ENCODE results near the gene NXPH4.

The NXPH4 gene

DNA sequence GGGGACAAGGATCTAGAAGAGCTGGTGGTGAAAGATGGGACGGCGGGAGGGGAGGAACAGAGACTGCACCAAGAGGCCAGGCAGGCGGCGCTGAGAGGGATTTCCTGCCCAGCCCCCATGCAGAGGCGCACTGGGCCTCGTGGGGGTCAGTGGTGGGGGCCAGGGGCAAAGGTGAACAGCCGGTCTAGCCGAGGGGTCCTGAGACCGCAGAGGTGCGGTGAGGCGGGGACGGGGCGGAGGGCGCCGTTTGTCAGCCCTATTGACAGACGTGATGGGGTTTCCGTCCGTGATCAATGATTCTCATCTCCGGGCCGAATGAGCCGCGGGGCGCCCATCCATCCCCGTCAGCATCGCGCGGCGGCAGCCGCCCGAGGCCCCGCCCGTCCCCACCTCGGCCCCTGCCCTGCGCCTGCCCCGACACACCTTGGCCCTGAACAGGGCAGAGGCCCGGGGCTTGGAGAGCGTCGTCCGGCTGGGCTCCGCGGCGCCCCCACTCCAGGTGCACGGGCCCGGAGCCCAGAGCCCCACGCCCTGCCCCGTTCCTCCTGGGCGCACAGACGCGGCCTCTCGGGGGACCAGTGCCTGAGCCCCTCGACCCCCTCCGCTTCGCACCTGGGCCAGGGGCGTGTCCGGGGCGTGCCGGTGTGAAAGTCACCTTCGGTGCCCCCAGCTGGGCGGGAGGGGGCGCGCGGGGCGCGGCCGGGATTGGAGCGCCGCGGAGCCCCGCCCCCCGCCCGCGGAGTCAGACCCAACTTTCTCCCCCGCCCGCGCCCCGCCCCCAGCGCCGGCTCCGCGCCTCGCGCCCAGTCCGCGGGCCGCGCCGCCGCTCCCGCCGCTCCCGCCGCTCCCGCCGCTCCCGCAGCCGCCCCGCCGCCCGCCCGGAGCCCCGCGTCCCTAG, at the start of gene NXPH4:
TSS of gene NXPH4 (plus strand) at position 781 of the 898 bp plus-strand sequence. CDS start 176 bp downstream, outside the sequence.
- DNase-seq (ENCODE audit: low read depth), result no peak

DNA sequence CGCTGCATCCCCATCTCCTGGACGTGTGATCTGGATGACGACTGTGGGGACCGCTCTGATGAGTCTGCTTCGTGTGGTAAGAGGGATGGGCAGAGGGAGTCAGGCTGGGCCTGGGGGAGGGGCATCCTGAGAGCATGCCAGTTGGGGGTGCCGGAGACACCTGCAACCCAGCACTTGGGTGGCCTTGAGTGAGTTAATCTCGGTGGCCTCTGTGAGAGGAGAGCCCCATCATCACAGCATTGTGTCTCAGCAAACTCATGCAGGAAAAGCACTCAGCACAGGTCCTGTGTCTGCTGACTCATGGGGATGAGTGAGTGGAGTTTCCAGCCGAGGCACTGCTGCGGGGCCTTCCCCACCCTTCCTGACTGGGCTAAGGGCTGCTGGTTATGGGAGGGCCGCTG, 49.6 kb upstream of the NXPH4 start:
- DNase-seq (ENCODE audit: low read depth), result no peak

DNA sequence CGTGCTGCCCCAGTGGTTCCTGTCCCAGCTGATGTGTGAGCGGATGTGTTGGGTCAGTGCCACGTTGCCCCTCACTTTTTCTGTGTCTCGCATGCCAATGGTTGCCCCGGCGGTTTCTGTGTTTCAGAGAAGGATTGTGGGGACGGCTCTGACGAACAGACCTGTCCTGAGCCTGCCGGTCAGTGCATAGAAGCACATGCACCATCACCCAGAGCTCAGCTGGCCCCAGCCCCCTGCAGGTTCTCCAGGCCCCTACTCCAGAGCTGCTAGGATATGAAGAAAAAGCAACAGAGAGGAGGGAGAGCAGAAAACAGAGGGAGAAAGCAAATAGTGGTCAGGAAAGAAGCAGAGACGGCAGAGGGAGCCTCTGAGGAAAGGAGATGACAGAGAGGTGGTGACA, 48.5 kb upstream of the NXPH4 start:
- no peak for DNase-seq (ENCODE audit: low read depth)

DNA sequence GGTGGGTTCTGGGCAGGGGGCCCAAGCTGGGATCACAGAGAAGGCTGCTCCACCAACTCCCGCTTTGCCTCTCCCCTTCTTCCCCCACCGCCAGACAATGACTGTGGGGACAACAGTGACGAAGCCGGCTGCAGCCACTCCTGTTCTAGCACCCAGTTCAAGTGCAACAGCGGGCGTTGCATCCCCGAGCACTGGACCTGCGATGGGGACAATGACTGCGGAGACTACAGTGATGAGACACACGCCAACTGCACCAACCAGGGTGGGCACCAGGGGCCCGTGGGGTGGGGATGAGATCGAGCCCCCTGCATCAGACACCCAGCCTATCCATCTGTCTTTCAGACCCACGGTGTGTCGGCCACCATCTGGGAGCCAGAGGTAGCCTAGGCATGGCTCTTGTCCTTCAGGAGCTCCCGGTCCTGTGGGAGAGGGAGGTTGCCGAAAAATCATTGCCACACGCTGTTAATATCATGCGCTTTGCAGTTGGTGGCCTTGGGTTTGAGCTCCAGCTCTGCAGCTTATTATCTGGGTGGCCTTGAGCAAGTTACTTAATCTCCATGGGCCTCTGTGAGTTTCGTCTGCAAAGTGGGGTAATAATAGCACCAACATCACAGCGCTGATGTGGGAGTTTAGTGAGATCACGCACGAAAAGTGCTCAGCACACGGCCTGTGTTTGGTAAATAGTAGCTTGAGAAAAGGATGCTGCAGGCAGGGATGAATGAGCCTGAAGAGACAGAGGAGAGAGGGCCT, 47.4 kb upstream of the NXPH4 start:
- no peak for DNase-seq (ENCODE audit: low read depth)

DNA sequence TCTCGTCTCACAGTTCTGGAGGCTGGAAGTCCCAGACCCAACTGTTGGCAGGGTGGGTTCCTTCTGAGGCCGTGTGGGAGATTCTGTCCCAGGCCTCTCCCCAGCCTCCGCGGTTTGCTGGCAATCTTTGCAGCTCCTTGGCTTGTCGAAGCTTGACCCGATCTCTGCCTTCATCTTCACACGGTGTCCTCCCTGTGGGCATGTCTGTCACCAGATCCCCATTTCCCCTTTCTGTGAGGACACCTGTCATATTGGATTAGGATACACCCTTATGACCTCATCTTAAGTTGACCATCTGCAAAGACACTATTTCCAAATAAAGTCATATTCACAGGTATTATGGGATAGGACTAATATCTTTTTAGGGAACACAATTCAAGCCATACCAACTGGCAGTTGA, 46.6 kb upstream of the NXPH4 start:
- no peak for DNase-seq (ENCODE audit: low read depth)

DNA sequence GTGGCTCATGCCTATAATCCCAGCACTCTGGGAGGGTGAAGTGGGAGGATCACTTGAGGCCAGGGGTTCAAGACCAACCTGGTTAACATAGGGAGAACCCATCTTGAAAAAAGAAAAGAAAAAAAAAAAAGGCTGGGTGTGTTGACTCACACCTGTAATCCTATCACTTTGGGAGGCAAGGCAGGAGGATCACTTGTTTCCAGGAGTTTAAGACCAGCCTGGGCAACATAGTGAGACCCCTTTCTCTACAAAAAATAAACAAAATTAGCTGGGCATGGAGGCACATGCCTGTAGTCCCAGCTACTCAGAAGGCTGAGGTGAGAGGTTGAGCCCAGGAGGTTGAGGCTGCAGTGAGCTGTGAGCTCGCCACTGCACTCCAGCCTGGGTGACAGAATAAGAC, 46.2 kb upstream of the NXPH4 start:
- no peak for DNase-seq (ENCODE audit: low read depth)

DNA sequence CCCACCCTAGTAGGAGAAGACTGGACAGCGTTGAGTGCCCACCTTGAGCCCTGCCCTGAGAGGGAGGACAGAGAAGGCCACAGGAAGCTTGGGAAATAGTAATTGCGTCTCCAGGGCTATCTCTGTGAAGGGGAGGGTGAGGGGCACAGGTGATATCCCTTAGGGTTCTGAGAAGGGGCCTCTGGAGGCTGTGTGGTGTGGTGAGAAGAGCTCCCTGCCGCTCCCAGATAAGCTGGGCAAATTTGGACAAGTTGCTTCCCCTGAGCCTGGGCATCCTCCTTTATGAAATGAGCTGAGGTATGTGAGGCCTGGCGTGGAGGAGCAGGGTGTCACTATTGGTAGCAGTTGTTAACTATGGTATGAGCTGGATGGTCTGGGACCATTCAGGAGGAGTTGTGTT, 45.7 kb upstream of the NXPH4 start:
- no peak for DNase-seq (ENCODE audit: low read depth)

DNA sequence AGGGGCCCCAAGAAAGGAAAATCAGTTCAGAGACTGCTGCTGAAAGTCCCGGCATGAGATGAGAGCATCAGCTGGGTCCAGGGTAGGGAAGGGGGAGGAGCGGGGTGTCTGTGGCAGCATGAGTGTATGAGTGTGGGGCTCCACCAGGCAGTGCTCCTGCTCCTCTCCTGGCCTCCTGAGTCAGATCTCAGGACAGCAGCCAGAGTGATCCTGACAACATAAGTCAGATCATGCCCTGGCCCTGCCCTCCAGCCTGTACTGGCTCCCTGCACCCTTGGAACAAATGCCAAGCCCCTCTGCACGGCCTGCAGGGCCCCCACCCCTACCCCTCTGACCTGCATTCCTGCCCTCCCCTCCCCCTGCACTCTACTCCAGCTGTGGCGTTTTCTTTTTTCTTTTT, 44.9 kb upstream of the NXPH4 start:
- DNase-seq (ENCODE audit: low read depth), result no peak

DNA sequence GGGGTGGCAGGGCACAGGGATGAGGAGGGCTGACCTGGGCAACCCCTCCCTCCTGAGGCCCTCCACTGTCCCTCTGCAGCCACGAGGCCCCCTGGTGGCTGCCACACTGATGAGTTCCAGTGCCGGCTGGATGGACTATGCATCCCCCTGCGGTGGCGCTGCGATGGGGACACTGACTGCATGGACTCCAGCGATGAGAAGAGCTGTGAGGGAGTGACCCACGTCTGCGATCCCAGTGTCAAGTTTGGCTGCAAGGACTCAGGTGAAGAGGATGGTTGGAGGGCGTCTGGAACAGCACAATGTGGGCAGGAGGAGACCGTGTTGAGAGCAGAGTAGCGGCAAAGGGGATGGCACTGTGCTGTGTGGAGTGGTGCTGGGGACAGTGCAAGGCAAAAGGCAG, 43.5 kb upstream of the NXPH4 start:
- no peak for DNase-seq (ENCODE audit: low read depth)

DNA sequence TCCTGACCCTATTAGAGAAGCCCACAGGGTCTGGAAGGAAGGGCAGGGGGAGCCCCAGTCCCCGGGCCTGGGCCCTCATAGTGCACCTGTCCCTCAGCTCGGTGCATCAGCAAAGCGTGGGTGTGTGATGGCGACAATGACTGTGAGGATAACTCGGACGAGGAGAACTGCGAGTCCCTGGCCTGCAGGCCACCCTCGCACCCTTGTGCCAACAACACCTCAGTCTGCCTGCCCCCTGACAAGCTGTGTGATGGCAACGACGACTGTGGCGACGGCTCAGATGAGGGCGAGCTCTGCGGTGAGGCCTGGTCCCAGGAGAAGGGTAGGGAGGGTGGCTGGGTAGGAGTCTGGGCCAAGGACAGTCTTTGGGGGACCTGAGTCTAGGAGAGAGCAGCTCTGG, 42.9 kb upstream of the NXPH4 start:
- DNase-seq (ENCODE audit: low read depth), result no peak

DNA sequence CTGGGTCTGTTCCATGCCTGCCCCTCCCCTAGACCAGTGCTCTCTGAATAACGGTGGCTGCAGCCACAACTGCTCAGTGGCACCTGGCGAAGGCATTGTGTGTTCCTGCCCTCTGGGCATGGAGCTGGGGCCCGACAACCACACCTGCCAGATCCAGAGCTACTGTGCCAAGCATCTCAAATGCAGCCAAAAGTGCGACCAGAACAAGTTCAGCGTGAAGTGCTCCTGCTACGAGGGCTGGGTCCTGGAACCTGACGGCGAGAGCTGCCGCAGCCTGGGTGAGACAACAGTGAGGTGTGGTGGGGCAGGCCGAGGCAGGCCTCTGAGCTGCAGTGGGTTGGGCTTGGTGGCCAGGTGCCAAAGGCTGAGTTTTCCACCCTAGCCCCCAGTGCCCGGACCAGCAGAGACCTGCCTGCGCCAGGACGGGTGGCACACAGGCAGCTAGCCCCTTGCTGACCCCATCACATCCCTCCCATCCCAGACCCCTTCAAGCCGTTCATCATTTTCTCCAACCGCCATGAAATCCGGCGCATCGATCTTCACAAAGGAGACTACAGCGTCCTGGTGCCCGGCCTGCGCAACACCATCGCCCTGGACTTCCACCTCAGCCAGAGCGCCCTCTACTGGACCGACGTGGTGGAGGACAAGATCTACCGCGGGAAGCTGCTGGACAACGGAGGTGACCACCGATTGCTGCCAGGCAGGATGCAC, 41.0 kb upstream of the NXPH4 start:
- DNase-seq (ENCODE audit: low read depth), result no peak

DNA sequence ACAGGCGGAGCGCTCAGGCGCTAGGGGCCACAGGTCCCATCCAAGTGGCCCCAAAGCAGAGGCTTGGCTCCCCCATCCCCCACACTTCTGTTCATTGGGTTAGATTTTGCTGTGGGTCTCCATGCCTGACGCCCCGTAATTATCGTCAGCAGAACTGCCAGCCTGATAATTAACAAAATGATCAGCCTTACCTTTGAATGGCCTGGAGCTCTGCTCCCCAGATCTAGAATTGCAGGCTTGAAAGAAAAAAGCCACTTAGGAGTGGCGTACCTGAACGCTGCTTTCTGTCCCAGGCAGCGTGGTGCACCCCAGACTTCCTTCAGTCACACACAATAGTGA, 40.5 kb upstream of the NXPH4 start:
- no peak for DNase-seq (ENCODE audit: low read depth)

DNA sequence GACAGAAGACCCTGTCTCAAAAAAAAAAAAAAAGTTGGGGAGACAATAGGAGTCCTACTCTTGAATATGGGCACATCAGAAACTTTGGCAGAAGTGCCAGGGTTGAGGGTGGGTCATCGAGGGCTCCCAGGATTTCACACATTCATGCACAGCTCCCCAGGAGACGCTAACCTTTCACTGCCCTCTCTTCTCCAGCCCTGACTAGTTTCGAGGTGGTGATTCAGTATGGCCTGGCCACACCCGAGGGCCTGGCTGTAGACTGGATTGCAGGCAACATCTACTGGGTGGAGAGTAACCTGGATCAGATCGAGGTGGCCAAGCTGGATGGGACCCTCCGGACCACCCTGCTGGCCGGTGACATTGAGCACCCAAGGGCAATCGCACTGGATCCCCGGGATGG, 39.7 kb upstream of the NXPH4 start:
- DNase-seq (ENCODE audit: low read depth), result no peak

DNA sequence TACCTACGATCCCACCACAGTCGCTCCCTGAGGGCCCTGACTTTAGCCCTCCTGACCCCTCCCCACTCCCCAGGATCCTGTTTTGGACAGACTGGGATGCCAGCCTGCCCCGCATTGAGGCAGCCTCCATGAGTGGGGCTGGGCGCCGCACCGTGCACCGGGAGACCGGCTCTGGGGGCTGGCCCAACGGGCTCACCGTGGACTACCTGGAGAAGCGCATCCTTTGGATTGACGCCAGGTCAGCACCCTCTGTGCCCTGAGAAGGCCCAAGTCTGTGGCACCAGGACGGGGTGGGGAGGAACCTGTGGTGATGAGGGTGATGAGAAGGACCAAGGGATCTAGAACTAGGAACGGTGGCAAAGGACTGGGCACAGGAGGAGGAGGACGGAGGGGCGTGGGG, 39.2 kb upstream of the NXPH4 start:
- DNase-seq (ENCODE audit: low read depth), result no peak

DNA sequence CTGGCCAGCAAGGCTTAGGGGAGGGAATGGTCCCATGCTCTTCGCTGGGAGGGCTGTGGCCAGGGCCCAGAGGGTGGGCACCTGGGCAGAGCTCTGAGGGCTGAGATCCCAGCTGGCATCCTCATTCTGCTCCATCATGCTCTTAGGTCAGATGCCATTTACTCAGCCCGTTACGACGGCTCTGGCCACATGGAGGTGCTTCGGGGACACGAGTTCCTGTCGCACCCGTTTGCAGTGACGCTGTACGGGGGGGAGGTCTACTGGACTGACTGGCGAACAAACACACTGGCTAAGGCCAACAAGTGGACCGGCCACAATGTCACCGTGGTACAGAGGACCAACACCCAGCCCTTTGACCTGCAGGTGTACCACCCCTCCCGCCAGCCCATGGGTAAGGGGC, 38.4 kb upstream of the NXPH4 start:
- DNase-seq (ENCODE audit: low read depth), result no peak

DNA sequence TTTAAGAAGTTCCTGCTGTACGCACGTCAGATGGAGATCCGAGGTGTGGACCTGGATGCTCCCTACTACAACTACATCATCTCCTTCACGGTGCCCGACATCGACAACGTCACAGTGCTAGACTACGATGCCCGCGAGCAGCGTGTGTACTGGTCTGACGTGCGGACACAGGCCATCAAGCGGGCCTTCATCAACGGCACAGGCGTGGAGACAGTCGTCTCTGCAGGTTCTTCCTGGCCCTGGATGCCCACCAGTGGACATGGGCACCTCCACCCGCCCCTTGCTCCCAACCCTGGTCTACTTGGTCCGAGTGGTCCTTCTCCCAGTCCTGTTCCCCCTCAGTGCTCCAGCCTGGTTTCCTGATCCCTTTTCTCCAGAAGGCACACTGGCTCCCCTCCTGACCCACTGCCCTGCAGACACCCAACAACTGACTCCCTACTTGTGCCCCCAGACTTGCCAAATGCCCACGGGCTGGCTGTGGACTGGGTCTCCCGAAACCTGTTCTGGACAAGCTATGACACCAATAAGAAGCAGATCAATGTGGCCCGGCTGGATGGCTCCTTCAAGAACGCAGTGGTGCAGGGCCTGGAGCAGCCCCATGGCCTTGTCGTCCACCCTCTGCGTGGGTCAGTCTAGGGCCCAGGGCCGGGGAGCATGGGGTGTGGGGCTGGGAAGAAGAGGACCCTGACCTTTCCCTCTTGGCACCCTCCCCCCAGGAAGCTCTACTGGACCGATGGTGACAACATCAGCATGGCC, 37.1 kb upstream of the NXPH4 start:
- DNase-seq (ENCODE audit: low read depth), result no peak

DNA sequence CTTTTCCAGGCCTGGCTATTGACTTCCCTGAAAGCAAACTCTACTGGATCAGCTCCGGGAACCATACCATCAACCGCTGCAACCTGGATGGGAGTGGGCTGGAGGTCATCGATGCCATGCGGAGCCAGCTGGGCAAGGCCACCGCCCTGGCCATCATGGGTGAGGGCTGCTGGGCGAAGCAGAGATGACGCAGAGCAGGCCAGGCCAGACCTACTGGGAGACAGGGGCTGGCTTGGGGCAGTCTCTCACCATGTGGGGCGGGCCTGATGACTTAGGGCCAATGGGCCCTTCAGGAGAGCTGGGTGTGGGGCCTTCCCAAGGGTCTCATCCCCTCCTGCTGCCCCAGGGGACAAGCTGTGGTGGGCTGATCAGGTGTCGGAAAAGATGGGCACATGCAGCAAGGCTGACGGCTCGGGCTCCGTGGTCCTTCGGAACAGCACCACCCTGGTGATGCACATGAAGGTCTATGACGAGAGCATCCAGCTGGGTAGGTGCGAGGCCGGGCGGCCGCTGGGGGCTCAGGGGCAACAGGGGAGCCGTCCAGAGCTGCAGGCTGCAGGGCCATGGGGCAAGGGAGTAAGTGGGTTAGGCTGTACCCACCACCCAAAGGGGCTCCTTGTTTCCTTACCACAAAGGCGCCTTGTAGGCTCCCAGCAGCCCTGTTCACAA, 36.1 kb upstream of the NXPH4 start:
- DNase-seq (ENCODE audit: low read depth), result no peak

DNA sequence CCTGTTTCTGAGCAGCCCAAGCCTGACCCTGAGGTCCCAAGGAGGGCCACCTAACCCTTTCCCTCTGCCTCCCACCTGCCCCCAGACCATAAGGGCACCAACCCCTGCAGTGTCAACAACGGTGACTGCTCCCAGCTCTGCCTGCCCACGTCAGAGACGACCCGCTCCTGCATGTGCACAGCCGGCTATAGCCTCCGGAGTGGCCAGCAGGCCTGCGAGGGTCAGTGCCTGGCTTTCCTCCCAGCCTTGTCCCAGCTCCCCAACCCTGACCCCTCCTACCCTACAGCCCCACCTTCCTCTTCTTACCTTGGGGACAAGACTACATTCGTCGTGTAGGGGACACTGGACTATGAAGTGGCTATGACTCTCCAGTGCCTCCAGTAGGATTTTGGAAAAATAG, 35.5 kb upstream of the NXPH4 start:
- DNase-seq (ENCODE audit: low read depth), result no peak

DNA sequence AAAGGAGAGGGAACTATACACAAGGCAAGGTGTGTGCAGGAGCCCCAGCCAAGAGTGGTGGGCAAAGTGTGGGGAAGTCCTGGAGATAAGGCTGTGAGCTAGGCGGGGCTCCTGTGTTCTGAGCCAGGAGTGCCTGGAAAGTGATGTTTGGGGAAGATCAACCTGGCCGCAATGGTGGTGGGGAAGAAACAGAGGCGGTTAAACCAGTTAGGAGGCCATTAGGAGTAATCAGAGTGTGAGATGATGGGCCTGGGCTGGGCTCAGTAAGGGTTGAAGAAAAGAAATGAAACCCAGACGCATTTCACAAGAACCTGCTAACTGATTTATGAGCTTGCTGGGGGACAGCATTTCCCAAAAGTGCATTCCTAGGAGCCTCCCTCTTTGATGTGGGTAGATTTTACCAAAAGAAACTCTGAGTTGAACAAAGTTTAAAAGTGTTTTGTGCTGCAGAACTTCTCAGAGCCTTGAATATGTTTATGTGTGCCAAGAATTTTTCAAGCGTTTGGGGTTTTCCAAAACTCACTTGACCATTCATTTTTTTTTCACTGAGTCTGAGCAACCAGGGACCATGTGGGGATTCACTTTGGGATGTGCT, 34.9 kb upstream of the NXPH4 start:
- DNase-seq (ENCODE audit: low read depth), result no peak

DNA sequence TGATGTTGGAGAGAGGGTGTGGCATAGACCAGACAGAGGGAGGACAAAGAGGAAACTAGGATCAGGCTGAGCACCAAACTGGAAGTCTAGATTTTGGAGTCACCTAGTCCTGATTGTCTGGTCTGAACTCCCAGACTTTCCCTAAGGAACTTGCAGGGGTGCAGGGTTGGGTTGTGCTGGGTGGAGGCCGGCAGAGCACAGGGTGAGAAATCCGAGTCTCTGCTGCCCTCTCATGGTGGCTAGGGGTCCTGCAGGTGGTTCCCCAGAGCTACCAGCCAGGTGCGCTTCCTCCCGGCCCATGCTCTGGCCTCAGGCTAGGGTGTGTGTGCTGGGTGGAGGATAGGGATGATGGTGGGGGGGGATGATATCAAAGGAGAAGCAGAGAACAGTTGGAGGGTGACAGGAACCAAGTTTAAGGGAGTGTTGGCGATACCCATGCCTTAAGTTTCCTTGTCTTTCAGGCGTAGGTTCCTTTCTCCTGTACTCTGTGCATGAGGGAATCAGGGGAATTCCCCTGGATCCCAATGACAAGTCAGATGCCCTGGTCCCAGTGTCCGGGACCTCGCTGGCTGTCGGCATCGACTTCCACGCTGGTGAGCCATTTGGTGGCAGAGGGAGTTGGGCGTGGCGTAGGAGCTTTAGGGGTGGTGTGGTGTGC, 33.5 kb upstream of the NXPH4 start:
- DNase-seq (ENCODE audit: low read depth), result peak; percentile 67
